Heart right ventricle (tissue), 16 donors: ENCODE data around the gene SGCD. TPM values are rescaled to one million over a fixed set of nuclear protein-coding genes. Genes with fewer than 3 reads are reported as not detected.

ENCODE experiments used
- ATAC-seq, 8 donors: fragments of 200-7000 bp; cut with Tn5 transposase; one replicate each; pipeline ENCODE4 v1.9.1; 2020; ENCODE audit warnings: mild to moderate bottlenecking in 8 of 8, moderate library complexity in 8 of 8, moderate number of reproducible peaks in 1 of 8
- DNase-seq, 2 donors: peaks; one replicate each; pipeline ENCODE4 v3.0.0-alpha.2; 2020
- H3K27ac ChIP-seq, 10 donors: fragments of 200-600 bp; sonication (generic) in 2 of 10; one replicate each; pipeline versions ENCODE4 v1.5.0 to v1.8.0; 2020 to 2022; ENCODE audit warnings: mild to moderate bottlenecking in 3 of 10
- H3K27me3 ChIP-seq, 7 donors: fragments of 200-600 bp; one replicate each; pipeline ENCODE4 v1.8.0; 2021 to 2022; ENCODE audit warnings: mild to moderate bottlenecking in 2 of 7
- H3K36me3 ChIP-seq, 9 donors: fragments of 200-600 bp; sonication (generic) in 1 of 9; one replicate each; pipeline versions ENCODE4 v1.5.0 to v1.8.0; 2020 to 2022; ENCODE audit warnings: mild to moderate bottlenecking in 2 of 9
- H3K4me1 ChIP-seq, 9 donors: fragments of 200-600 bp; sonication (generic) in 1 of 9; one replicate each; pipeline versions ENCODE4 v1.5.0 to v1.8.0; 2020 to 2022; ENCODE audit warnings: mild to moderate bottlenecking in 4 of 9
- H3K4me3 ChIP-seq, 10 donors: fragments of 200-600 bp; sonication (generic) in 2 of 10; one replicate each; pipeline versions ENCODE4 v1.5.0 to v1.8.0; 2020 to 2022; ENCODE audit warnings: mild to moderate bottlenecking in 7 of 10, moderate library complexity in 2 of 10
- H3K9me3 ChIP-seq, 11 donors: fragments of 200-600 bp in 10 of 11; sonication (generic) in 2 of 11; one replicate each; pipeline versions ENCODE4 v1.5.0 to v1.8.0; 2013 to 2022; ENCODE audit warnings: mild to moderate bottlenecking in 2 of 11, control low read depth in 1 of 11, moderate library complexity in 1 of 11
- WGBS, 2 donors: extraction: QIAGEN DNeasy Blood & Tissue Kit; methylation state at CpG; one replicate each; pipeline ENCODE4 v1.1.7; 2013; ENCODE audit warnings: inconsistent platforms in 1 of 2; 5-methylcytosine and 5-hydroxymethylcytosine counted together
- intact Hi-C, 10 donors: fragments of 100-400 bp; cut with DNase I; formaldehyde crosslinking; loops; one replicate each; pipeline versions ENCODE4 v1.11.1 to v1.14.2; 2022
- polyA plus RNA-seq, 2 donors: library from polyadenylated mRNA; stranded (reverse); fragments of 200-250 nt; gene quantifications; one replicate each; pipeline ENCODE4 v1.2.3, GENCODE V29; 2013
- total RNA-seq, 10 donors: library from RNA; stranded (reverse); fragmentation: NEBNext Ultra II Directional in 3 of 10; extraction: Animal tissue kit (Norgen Biotek cat#: 25700) in 3 of 10; gene quantifications; one replicate each; pipeline versions ENCODE4 v1.2.1 to v1.2.4, GENCODE V29; 2021 to 2023
- TF ChIP-seq, protein P1 (sequence below), 9 donors: fragments of 200-600 bp; sonication (generic) in 2 of 9; IDR thresholded peaks; one replicate each; pipeline versions ENCODE4 v1.5.0 to v1.8.0; 2021 to 2022; ENCODE audit warnings: antibody characterized with exemption in 9 of 9, mild to moderate bottlenecking in 5 of 9, moderate library complexity in 1 of 9
- donor health status: Arrhythmogenic right ventricular cardiomyopathy.
- donor health status: ischemic (EF 13 %, LVEDD 7.1; RV severe dilation, severe dysfunction).
- donor health status: healthy with polysubstance abuse.
- donor health status: DM: no; HTN: yes; CAD: no.
- donor health status: DM: no; HTN: no; CAD: no.
- donor health status: ischemic (EF 25% LVEDD 6.9; RV normal size, moderate dysfunction).
- donor health status: ischemic (EF 25% LVEDD 5.7; RV mildly dilated, moderate dysfunction).
- donor health status: healthy.
- donor health status: DM: yes; HTN: yes; CAD: no.
- donor health status: Ischemic cardiomyopathy.
- donor health status: ischemic (EF 35%, LVEDD 5.7; RV mildly dilated, moderate dysfunction).
- donor health status: nonischemic (EF 11% LVEDD 7.7; RV severe dilation, severe dysfunction).
- donor health status: DM: yes; HTN: yes; CAD: no.
- donor health status: PGD.
- donor health status: ischemic (EF 29% LVEDD 5.4; RV normal size, mild dysfunction).
- donor health status: nonischemic (EF 23%, LVEDD 6.1; RV moderate dilation, normal function).

The SGCD gene
- total and polyA plus RNA-seq, 12 donors: 12.0 to 153 (median 99.6) TPM

DNA sequence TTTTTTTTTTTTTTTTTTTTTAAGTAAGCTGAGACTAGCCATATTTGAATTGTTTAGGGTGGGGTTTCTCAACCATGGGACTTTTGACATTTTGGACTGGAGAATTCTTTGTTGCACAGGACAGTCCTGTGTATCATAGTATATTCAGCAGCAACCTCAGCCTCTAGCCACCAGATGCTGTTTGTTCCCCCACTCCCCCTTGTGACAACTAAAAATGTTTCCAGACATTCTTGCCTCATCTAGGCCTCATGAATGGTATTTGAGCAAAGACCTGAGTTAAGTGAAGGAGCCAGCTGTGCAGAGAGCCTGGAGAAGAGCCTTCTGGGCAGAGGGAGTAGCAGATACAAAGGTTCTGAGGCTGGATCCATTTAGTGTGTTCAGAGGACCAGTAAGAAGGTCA lies 155.9 kb downstream of the SGCD start:
- intact Hi-C loops: no loop called here
- Histone ChIP-seq H3K36me3 (no peaks in the 10 kb centered on the region), H3K4me1 (peaks cover 0 to 40% (median 9%) of the 10 kb centered on the region in 9 donors), H3K4me3 (no peak overlapping the region), H3K9me3 (peaks cover 0 to 18% (median 0%) of the 10 kb centered on the region in 11 donors), H3K27ac (no peak overlapping the region), H3K27me3 (no peaks in the 10 kb centered on the region)
- ATAC-seq (peak in 2 of 8 donors; percentile 18 to 21), DNase-seq (no peak)
- TF ChIP-seq, protein P1, sequence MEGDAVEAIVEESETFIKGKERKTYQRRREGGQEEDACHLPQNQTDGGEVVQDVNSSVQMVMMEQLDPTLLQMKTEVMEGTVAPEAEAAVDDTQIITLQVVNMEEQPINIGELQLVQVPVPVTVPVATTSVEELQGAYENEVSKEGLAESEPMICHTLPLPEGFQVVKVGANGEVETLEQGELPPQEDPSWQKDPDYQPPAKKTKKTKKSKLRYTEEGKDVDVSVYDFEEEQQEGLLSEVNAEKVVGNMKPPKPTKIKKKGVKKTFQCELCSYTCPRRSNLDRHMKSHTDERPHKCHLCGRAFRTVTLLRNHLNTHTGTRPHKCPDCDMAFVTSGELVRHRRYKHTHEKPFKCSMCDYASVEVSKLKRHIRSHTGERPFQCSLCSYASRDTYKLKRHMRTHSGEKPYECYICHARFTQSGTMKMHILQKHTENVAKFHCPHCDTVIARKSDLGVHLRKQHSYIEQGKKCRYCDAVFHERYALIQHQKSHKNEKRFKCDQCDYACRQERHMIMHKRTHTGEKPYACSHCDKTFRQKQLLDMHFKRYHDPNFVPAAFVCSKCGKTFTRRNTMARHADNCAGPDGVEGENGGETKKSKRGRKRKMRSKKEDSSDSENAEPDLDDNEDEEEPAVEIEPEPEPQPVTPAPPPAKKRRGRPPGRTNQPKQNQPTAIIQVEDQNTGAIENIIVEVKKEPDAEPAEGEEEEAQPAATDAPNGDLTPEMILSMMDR (IDR thresholded peaks at IDR 0.05): no peak

DNA sequence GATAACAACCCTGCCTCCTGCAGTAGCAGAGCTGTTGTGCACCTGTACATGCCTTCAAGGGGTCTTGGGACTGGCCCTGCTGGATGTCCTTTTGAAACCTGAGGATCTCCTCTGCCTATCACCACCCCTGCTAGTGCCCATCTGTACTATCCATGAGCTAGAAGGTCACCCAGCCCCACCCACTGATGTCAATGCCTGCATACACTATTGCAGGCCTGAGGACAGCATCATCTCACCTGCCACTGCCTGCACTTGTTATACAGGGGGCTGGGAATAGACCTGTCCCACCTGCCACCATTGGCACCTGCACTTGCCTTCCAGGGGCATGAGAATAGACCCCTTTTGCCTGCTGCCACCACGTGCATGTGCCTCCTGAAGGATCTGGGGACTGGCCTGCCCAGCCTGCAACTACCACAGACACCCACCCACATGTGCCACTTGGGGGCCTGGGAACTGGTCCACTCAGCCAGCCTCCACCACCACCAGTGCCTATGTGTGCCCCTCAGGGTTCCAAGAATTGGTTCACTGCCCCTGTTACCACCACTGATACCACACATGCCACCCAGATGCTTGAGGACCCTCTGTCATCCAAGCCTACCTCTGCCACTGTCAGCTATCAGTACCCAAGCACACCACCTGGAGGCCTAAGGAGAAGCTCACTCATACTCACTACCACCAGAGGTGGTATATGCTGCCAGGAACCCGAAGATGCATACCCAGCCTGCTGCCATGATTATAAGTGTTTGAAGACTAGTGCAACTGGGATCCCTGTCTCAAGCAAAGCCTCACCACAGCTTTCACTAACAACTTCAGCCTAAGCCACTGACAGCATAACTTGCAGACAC lies 159.7 kb downstream of the SGCD start:
- Histone ChIP-seq H3K9me3 (peaks cover 0 to 39% (median 0%) of the 10 kb centered on the region in 11 donors), H3K27ac (no peak overlapping the region), H3K4me3 (no peak overlapping the region), H3K4me1 (peaks cover 0 to 22% (median 6%) of the 10 kb centered on the region in 9 donors), H3K27me3 (no peaks in the 10 kb centered on the region), H3K36me3 (no peaks in the 10 kb centered on the region)
- WGBS, 2 donors: 89 to 90% methylated on average over 2 of the region's 2 CpGs
- TF ChIP-seq, protein P1 (IDR thresholded peaks at IDR 0.05): no peak
- intact Hi-C loops: no loop called here
- peak in 2 of 8 donors; percentile 55 to 75 for ATAC-seq
- DNase-seq: no peak

DNA sequence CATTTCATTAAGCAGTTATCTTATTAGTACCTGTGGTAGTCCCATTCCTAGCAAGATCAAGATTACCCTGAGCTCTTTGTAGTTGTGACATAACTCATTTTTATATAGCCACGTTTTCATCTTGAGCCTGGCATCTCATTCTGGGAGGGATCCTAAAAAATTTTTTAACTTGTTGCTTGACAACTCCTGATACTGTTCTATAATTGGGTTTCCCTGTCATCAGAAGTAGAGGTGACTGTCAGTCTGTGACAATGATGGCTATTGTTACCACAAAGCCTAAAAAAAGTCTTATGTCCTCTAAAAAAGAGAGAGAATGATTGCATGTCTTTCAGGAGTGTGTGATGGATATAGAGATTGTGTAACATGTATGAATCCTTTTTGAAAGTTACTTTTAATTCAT lies 164.8 kb downstream of the SGCD start:
- Histone ChIP-seq H3K4me1 (peaks cover 0 to 19% (median 8%) of the 10 kb centered on the region in 9 donors), H3K9me3 (peaks cover 0 to 43% (median 0%) of the 10 kb centered on the region in 11 donors), H3K4me3 (no peak overlapping the region), H3K27ac (peak overlapping the region in 3 of 10 donors; percentile 25 to 51 (median 43)), H3K27me3 (no peaks in the 10 kb centered on the region), H3K36me3 (no peaks in the 10 kb centered on the region)
- no peak for DNase-seq
- WGBS, 2 donors: 14 to 15% methylated on average over 1 of the region's 1 CpG
- intact Hi-C loops: no loop called here
- TF ChIP-seq, protein P1 (IDR thresholded peaks at IDR 0.05): no peak
- peak; percentile 24 to 78 (median 49) for ATAC-seq

DNA sequence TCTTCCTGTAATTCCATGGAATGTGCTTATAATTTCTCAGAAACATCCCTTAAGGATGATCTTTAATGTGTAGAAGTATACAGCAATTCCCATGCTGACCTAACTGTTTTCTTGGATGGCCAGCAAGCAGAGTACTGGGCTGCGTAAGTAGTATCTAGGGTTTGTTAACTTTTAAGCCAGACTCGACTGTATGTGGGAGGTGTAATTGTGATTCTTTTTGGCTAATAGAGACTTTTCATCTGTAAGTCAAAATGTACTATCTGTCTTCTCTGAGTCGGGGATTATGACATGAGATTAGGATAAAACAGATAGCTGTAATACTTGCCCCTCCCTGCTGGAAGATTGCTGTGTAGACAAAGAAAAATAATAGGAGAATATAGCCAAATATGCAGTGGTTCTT lies 169.3 kb downstream of the SGCD start:
- Histone ChIP-seq H3K9me3 (peaks cover 0 to 4% (median 0%) of the 10 kb centered on the region in 11 donors), H3K27me3 (no peaks in the 10 kb centered on the region), H3K36me3 (no peaks in the 10 kb centered on the region), H3K4me3 (no peak overlapping the region), H3K27ac (peak overlapping the region in 7 of 10 donors; percentile 11 to 63 (median 51)), H3K4me1 (peaks cover 5 to 55% (median 28%) of the 10 kb centered on the region in 9 donors)
- intact Hi-C loops: no loop called here
- DNase-seq (no peak), ATAC-seq (no peak)
- TF ChIP-seq, protein P1 (IDR thresholded peaks at IDR 0.05): no peak
- 48 to 49% methylated on average over 3 of the region's 3 CpGs for WGBS, 2 donors
